GM19193 (cell line): ENCODE data around the gene SYT17.

Experiments used
- POLR2A ChIP-seq: IDR thresholded peaks from 4 replicates; pipeline ENCODE4 v1.6.1; 2011; ENCODE audit not compliant: insufficient read depth, insufficient read length; ENCODE audit errors: extremely low read depth

Gene SYT17

DNA sequence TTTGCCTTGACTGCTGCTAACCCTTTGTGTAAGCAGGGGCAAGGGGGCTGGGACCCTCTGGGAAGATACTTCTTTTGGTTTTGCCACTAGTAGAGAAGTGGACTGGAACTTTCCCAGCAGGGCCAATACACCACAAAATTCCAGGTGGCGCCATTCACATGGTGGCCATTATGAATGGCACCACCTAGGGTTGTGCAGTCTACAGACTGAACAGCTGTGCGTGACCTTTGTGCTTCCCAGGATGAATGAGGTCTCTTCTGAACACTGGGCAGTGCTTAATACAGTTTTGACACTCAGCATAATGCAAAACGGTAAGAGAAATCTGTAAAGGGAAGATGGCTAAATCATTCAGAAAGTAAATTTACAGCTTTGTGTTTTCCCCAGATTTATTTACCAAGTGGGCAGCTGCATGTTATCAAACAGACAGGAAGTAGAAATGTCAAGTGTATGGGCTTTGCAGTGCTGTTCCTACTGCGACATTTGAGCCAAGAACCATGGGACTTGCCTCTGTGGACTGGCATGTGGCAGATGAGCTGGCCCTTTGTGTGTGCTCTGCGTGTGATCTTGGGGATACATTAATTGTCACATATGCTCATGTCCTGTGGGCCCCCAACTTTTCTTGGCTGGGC lies 9.2 kb downstream of the SYT17 start:
- TF ChIP-seq POLR2A = no peak

- TF ChIP-seq POLR2A = no peak
Observed at GRCh38 chr16:19179546-19180490, 11.8 kb downstream of the SYT17 start.

- TF ChIP-seq POLR2A = no peak
Observed at GRCh38 chr16:19180741-19181140, 12.7 kb downstream of the SYT17 start.

- TF ChIP-seq POLR2A = no peak
Observed at GRCh38 chr16:19182481-19182880, 14.4 kb downstream of the SYT17 start.

GRCh38 chr16:19183187-19183586 lies 15.1 kb downstream of the SYT17 start:
- TF ChIP-seq POLR2A = no peak

- TF ChIP-seq POLR2A = no peak
Observed at GRCh38 chr16:19184823-19185509, 16.9 kb downstream of the SYT17 start.

- TF ChIP-seq POLR2A = no peak
Observed at GRCh38 chr16:19185510-19185851, 17.4 kb downstream of the SYT17 start.

DNA sequence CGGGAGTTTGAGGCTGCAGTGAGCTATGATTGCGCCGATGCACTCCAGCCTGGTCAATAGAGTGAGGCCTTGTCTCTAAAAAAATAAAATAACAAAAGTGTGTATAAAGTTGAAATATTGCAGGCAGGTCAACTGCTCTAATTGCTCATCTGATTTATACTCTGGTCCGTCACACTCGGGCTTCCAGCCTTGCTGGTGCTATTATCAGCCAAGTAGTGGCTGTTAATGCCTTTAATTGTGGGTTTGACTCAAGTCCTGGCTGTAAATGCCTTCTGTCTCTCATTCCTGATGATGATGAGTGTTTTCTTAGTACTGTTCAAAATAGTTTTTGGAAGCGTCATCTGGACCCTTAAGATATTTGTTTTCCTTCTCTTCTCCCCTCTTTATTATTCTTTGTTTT lies 18.4 kb downstream of the SYT17 start:
- TF ChIP-seq POLR2A = no peak

GRCh38 chr16:19188406-19188805 lies 20.4 kb downstream of the SYT17 start:
- TF ChIP-seq POLR2A = no peak

- no peak for TF ChIP-seq POLR2A
Observed at GRCh38 chr16:19192865-19193264, 24.8 kb downstream of the SYT17 start.

GRCh38 chr16:19196871-19197270 lies 28.8 kb downstream of the SYT17 start:
- no peak for TF ChIP-seq POLR2A

DNA sequence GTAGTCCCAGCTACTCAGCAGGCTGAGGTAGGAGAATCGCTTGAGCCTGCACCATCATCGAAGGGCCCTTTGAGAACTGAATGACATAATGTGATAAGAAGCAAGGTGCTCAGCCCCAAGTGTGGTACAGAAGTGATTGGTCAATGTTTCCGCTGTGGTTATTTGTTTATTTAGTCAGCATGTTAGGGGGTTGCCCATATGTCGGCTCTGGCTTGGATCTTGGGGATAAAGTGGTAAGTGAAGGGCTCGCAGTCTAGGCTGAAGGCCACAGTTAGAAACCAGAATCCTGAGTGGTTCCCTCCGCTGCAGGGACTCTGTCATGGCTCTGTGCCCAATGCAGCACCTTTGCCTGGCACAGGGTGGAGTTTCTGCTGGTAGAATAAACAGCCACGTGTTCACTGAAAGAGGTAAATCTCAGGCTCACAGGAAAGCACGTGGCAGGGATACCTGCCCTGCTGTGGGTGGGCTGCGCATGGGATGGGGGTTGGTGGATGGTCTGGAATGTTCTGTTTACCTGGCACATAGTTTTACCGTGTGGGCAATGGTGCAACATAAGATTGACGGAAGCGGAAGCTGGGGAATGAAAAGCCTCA lies 35.4 kb downstream of the SYT17 start:
- TF ChIP-seq POLR2A = no peak

- TF ChIP-seq POLR2A = no peak
Observed at GRCh38 chr16:19210280-19210924, 42.4 kb downstream of the SYT17 start.

DNA sequence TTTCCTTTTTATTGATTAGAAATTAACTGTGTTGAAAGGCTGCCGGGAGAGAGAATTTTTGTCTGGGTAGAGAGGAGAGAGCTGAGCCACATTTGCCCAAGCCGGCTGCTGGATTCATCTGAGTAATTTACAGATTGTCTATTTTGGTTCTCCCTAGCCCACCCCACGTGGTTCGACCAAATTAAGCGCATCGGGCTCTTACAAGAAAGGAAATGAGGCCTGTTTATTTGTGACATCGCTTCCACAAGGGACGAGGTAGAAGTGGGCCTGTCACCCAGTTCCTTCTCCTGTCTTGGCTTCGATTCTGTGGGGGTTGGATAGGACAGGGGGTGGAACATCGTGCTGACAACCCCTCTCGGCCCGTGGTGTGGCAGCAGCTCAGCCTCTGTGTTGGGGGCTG lies 42.9 kb downstream of the SYT17 start:
- TF ChIP-seq POLR2A = no peak

DNA sequence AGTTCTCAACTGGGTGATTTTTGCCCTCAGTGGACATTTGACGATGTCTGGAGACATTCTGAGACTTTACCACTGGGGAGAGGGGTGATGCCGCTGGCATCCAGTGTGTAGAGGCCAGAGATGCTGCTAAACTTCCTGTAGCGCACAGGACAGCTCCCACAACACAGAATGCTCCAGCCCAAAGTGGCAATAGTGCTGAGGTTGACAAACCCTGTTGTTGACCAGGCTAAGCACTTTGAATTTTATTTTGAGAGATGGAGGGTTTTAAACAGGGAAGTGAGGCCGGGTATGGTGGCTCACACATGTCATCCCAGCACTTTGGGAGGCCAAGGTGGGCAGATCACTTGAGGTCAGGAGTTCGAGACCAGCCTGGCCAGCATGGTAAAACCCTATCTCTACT lies 44.0 kb downstream of the SYT17 start:
- no peak for TF ChIP-seq POLR2A
